Endometrial microvascular endothelial cells (primary cell): ENCODE data around the gene ARID1B. TPM values are rescaled to one million over a fixed set of nuclear protein-coding genes. Genes with fewer than 3 reads are reported as not detected.

ENCODE experiments used
- in situ Hi-C: cut with HindIII; loops from 2 replicates; pipeline ENCODE4 v1.10.0; 2017; ENCODE audit warnings: low sequenced_read_pairs, low pct_unique_long_range_greater_than_20kb; ENCODE audit errors: inconsistent ontology term
- total RNA-seq: library from RNA; depleted of rRNA; stranded (reverse); fragments of >200 nt; gene quantifications from one replicate; pipeline ENCODE4 v1.2.3, GENCODE V29; 2015; ENCODE audit errors: inconsistent ontology term

ARID1B gene
- 24.6 TPM for total RNA-seq

DNA sequence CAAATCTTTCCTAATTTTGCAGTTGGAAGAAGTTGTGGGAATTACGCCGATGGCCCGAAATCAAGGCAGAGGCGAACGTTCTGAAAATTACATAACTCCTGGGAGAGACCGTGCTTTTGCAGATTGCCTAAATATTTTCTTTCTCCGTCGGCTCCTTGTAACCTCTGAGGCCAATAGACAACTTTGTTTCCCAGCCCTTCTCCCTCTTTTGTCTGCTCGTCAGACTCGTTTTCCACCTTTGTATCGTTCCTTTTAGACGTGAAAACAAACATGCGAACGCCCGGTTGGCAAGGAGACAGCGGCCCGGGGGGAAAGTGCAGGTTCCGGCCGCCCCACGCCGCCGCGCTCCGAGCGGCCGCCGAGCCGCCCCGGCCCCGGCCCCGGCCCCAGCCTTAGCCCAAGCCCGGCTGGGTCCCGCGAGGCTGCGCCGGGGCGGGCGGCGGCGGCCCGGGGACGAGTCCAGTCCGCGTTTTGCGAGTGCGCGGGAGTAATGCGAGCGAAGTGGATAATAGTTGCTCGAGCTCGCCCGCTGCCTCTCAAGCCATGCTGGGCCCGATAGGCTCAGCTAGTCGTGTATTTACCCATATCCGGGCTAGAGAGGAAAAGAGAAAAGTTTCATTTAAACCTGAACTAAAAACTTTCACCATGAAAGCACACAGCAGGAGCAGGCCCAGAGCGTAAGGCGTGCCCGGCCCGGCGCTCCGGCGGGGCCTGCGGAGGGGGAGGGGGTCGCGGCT lies at the start of gene ARID1B:
Gene ARID1B (plus strand): TSS at position 539 of the 737 bp plus-strand sequence. CDS start 303 bp downstream, outside the sequence.
- in situ Hi-C loops: no loop called here

DNA sequence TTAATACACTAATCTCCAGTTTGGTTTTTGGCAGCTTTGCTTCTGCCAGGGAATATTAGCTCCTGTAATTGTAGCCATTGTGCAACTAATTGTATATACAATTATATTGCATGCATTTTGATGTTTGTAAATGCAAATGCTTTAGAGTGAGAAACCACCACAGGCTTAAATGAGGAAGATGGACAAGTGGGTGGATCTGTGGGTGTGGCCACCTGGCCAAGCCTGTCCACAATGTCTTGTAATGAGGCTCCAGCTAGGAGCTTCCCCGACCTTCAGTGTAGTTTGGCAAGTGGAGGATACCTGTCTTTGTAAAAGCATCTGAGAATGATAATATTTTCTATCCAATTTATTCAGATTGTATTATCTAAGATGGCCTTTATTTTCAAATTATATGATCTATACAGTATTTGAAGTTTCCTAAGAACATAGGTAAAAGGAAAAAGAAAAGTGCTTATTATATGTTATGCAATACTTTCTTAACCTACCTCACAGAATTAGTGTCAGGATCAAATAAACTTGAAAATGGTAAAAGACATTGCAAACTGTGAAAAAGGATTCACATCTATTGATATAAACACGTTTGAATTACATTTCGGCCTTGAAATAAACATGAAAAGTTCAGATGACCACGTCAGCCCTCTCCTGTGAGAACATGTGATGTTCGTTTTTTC lies 49.3 kb upstream of the ARID1B start:
- in situ Hi-C loops: no loop called here

DNA sequence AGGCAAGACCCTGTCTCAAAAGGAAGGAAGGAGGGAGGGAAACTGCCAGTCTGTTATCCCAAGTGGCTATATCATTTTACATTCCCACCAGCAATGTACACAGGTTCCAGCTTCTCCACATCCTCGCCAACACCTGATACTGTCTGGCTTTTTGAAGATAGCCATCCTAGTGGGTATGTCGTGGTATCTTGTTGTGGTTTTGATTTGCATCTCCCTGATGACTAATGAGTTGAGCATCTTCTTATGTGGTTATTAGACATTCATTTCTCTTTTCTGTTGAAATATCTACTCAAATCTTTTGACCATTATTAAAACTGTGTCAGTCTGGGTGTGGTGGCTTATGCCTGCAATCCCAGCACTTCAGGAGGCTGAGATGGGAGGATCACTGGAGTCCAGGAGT lies 47.9 kb upstream of the ARID1B start:
- in situ Hi-C loops: no loop called here

DNA sequence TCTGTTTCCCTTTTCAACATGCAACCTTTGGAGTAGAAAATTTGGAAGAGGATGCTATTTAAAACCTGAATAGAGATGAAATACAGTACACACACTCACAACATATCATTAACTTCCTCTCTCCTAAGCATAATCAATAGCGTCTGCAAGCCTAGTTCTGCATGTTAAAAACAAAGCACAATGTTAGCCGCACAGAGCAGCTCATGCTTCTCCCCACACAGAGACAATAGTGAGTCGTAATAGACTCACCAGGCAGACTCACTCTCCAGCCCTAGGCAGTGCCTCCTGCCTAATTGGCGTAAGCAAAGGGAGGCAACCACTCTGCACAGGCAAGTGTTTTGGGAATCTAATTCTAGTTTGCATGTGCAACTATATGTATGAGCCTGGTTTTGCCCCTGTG lies 45.8 kb upstream of the ARID1B start:
- in situ Hi-C loops: no loop called here

DNA sequence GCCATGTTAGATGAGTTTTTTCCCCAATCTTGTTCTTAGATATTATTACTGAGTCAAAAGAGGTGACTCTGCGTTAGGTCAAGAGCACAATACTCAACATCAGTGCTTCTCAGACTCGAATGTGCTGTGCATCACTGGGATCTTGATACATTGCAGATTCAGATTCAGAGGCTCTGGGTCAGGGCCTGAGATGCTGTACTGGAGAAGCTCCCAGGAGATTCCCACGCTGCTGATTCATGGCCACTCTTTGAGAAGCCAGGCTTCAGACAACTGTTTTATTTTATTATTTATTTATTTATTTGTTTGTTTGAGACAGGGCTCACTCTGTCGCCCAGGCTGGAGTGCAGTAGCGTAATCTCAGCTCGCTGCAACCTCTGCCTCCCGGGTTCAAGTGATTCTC lies 41.4 kb upstream of the ARID1B start:
- in situ Hi-C loops: no loop called here

DNA sequence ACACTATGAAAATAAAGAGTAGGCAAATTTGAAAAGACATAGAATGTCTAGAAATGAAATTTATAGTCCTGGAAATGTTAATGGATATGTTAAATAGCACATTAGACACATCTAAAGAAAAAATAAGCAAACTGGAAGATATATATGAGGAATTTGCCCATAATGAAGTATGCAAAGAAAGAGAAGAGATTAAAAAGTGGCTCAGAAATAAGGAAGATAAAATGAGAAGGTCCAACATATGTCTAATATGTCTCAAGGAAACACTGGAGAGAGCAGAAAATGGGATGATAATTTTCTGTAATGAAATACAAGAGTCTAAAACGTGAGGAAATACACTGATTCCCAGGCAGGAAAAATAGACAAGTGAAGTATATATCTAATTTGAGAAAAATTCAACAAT lies 36.6 kb upstream of the ARID1B start:
- in situ Hi-C loops: no loop called here

DNA sequence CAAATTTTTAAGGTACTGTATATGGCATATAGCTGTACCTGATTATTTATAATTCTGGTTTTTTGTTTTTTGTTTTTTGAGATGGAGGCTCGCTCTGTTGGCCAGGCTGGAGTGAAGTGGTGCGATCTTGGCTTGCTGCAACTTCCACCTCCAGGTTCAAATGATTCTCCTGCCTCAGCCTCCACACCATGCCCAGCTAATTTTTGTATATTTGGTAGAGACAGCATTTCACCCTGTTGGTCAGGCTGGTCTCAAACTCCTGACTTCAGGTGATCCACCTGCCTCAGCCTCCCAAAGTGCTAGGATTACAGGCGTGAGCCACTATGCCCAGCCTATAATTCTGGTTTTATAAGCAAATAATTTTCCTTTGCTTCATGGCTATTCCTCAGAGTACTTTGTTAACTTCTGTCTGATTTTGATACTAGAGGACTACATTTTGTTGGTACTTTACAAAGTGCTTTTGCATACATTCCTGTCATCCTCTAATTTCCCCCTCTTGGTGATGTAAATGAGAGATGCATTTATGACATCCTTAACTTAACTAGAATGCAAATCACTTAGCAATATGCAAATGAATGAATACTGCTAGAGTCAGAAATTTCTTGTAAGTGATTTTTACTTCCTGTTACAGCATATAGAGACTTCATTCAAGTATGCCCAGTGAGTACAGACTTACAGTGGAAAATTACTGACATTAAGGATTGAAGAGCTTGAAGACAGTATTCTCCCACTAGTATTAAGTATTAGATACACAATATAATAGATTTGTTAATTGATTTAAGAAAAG lies 35.7 kb upstream of the ARID1B start:
- in situ Hi-C loops: no loop called here

DNA sequence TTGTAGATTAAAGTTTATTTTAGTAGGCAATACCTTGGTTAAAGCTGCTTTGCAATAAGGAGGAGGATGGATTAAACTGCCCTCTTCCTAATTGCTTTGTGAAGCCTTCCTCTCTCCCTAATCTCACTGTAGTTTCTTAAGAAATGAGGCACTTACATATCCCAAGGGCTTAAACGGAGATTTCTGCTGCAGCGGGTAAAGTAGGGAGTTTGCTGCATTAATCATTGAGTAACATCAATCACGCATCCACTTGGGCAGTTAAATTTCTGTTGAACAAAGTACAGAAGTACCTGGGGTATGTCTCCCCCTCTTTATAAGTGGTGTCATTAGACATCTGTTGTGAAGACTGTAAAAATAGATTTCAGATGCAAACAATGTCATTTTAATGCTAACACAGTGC lies 29.5 kb upstream of the ARID1B start:
- in situ Hi-C loops: no loop called here

DNA sequence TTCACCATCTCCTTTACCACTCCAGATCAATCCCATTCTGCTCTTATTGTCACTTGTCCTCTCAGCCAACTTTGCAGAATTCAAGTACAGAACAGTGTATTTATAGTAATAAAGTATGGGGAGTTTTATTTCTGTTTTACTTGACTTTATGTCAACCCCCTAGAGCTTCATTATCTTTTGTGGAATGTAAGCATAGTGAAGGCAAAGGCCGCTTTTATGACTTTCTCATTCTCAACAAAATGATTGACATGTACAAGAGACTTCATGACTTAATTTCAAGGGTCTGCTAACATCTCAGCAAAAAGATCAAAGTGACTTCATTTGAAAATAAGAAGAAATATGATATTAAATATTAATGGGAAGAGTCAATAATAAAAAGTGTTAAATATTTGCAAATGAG lies 28.7 kb upstream of the ARID1B start:
- in situ Hi-C loops: no loop called here

DNA sequence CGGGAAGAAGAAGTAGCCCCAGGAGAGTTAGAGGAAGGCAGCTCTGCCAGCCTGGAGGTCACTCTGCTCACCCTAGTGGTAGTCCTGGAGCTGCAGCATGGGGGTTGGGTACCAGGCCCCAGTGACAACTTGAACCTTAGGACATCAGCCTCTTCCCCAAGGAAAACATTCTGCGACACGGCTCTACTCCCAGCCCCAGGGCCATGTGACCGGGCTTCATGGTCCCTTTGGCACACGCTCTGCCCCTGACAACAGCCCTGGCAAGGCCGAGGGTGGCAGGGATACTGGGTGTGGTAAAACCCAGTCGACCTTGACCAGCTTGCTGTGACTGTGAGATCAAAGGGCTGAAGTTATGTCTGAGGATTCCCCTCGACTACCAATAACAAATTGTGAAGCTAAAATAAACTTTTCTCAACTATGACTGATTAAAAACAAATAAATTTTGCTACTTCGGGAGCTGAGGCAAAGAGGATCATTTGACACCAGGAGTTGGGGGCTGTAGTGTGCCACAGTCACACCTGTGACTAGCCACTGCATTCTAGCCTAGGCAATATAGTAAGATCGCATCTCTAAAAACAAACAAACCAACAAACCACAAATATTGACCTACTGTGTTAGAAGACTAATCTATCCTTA lies 24.4 kb upstream of the ARID1B start:
- in situ Hi-C loops: no loop called here

DNA sequence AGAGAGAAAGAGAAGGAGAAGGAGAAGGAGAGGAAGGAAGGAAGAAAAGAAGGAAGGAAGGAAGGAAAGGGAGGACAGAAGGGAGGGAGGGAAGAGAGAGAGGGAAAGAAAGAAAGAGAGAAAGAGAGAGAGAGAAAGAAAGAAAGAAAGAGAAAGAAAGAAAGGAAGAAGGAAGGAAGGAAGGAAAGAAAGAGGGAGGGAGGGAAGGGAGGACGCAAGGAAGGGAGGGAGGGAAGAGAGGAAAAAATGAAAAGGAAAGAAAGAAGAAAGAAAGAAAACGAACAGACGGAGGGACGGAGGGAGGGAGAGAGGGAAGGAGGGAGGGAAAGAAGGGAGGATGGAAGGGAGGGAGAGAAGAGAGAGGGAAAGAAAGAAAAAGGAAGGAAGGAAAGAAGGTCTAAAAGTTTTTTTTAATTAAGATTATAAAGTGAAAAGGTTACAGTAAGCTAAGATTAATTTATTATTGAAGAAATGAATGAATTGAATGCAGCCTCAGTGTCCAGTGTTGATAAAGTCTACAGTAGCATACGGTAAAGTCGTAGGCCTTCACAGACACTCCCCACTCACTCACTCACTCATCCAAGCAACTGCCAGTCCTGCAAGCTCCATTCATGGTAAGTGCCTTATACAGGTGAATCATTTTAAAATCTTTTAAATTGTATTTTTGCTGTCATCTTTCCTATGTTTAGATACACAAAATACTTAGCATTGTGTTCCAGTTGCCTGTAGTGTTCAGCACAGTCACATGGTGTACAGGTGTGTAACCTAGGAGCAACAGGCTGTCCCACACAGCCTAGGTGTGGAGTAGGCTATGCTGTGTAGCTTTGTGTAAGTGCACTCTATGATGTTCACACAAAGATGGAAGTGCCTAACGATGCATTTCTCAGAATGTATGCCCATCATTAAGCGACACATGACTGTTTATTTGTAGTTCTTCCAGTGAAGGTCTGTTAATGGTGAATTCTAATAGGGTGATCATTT lies 20.3 kb upstream of the ARID1B start:
- in situ Hi-C loops: no loop called here

DNA sequence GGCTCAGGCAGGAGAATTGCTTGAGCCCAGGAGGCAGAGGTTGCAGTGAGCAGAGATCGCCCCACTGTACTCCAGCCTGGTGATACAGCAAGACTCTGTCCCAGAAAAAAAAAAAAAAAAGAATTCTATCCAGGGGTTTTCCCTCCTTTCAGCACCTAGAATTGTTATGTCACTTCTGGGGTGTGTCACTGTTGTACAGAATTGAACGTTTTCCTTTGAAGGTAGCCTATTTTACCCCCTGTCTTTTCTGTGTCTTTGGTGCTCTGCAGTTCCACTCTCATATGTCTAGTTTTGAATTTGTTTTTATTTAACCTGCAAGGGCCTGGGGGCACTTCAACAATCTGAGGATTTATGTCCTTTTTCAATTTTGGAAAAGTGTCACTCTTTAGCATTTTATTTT lies 19.3 kb upstream of the ARID1B start:
- in situ Hi-C loops: no loop called here

DNA sequence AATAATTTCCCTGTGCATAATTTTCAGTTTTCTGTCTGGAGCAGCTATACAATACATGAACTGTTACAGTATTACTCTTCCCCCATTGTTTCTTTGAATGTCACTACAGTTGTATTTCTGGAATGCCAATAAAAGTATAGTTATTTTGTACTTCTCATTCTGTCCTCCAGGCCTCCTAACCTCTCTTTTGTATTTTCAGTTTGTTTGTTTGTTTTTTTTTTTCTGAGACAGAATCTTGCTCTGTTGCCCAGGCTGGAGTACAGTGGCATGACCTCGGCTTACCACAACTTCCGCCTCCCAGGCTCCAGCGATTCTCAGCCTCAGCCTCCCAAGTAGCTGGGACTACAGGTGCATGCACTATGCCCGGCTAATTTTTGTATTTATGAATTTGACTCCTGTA lies 16.8 kb upstream of the ARID1B start:
- in situ Hi-C loops: no loop called here

DNA sequence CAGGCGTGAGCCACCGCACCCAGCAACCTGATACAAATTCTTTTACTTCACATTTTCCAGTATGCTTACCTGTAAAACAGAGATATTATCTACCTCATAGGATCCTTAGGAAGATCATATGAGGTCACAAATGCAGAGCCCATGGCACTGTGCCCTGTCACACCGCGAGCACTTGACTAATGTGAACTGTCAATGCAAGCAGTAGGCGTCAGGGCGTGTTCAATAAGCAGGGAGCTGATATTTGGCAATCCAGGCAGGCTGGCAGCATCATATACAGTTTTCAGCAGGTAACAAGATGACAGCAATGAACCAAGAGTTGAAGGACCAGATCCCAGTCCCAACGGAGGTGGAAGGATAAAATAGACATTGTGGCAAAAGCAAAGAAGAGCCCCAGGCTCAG lies 14.6 kb upstream of the ARID1B start:
- in situ Hi-C loops: no loop called here

DNA sequence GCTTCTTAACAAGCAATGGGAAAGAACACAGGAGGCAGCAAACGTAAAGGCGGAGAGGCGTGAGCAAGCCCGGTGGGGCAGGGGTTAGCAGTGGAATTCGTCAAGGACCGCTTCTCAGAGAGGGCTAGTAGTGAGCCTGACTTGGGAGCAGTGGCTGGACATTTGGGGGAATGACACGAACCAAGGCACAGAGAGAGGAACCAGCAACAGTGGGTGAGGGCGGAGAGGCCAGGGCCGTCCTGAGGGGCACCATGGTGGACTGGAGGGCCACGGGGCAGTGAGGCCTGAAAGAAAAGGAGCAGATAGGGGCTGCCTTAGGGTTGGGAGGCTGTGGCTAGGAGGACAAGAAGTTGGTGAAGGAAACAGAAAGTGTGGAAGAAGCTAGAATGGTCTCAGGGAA lies 12.1 kb upstream of the ARID1B start:
- in situ Hi-C loops: no loop called here

DNA sequence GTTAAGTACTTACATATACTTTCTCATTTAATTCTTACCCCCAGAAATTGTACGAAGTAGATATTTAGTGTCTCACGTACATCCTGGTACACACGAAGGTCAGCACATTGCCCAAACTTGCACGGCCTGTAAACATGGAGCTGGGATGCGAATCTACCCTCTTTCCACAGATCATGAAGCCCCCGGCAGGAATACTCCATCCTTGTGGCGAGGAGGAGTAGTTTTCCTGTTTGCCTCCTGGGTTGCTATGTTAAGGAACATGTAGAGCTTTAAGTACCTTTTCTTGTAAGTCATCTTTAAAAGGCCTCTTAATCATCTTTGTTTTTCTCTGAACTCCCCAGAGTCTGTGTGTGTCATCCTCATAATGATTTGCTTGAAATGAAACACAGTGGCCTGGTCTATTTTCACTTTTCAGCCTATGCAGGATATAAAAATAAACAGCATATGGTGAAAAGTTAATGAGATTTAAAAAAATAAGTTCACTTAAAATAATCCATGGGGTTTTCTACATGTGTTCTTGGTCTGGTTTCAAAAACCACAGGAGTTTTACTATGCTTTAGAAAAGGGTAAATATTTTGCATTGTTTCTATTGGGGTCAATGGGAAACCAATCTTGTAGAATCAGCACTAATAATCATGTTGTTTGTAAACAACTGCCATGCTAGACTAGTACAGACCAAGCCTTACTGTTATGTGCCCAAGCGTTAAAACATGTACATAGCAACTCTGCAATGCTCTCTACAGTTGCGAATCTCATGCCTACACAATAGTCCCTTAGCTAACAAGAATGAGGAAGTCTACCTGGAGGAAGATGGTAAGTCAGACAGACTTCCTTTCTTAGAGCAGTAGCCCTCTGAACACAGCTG lies 9.3 kb upstream of the ARID1B start:
- in situ Hi-C loops: no loop called here

DNA sequence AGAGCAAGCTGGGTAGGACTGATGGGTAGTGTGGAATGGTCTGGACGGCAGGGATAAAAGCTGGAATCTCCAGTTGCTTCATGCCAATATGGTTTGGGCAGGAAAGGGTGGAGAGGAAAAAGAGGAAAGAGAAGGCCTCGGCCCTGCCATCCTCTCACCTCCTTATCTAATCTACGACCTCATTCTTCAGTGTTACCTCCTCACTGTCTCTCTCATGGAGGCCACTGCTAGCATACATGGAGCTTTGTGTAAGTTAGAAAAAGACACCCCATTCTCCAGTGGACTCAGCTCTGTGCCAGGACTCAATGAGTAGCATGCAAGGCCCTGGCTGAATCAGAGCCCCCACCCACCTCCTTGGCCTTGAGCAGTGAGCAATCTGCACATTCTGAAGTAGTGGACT lies 6.1 kb upstream of the ARID1B start:
- in situ Hi-C loops: no loop called here

DNA sequence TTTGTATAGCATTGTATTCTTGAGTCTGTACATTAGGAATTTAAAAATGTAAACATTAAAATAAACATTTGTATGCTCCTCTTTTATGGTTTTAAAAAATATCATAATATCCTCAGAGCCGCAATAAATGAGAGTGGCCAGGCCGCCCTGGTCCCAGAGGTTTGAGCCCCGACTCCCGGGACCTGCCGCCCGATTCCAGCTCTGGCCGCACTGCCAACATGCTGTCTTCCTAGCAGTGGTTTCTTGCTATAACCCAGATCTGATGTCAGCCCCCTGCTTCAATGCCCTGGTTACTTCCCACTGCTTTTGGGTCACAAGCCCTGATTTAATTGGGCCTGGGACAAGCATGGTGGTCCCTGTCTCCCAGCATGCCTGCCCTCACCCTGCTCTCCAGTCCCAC lies 5.4 kb upstream of the ARID1B start:
- in situ Hi-C loops: no loop called here
